Activated gamma-delta T cell treated with Interleukin-2 at 50 U/mL for 16 hours (primary cell): ENCODE results near the gene MCF2L.
"Not testable (repeated sequence)": the region's sequence is repeated elsewhere in the genome, so short reads cannot be mapped to it uniquely, and the experiment has no call there.

Source experiments
- DNase-seq: peaks from one replicate; pipeline ENCODE4 v3.0.0-alpha.2; 2020

MCF2L gene

DNA sequence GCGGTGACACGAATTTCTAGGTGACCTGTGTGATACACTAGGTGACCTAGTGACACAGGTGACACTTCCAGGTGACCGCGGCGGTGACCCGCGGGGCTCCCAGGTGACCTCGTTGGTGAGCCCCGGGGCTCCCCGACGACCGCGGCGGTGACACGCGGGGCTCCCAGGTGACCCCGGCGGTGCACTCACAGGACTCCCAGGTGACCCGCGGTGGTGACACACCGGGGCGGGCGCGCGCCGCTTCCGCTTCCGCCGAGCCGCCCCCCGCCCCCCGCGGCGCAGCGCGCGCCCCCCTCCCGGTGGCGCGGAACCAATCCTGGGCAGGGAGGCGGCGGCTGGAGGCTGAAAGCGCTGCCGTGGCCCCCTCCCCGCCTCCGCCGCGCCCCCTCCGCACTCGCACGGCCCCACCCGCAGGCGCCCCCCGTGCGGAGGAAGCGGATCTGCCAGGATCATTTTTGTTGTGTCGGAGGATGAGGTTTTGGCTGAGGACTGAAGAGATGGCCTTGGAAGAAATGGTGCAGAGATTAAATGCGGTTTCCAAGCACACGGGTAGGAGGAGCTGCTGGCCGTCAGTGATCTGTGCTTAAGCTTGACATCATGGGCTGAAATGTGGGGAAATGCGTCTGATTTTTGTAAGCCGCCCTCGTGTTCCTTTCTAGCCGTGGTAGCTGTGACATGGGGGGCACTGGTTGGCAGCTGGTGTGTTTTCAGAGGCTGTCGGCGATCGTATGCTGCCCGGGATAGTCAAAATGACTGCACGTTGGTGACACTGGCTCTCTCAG is at the start of gene MCF2L:
Gene MCF2L (plus strand): TSS at position 305 of the 782 bp plus-strand sequence. CDS start 166 bp downstream, at position 471.
- peak; percentile 57 for DNase-seq

DNA sequence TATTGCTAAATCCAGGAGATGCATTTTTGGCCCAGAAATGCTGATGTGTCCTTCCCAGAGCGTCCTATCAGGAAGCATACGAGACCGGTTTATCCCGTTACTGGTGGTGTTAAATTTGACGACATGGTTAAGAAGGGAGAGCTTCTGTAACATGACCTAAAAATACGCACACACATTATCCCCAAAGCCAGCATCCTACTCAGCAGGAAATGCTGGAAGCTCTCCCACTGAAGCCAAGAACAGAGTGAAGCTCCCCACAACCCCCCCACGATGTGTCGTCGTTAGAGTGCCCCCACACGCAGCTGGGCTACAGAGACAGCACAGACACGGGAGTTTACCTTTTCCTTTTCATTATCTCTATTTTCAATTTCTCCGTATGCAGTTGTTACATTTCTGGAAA is 45.1 kb upstream of the MCF2L start:
- no peak for DNase-seq

DNA sequence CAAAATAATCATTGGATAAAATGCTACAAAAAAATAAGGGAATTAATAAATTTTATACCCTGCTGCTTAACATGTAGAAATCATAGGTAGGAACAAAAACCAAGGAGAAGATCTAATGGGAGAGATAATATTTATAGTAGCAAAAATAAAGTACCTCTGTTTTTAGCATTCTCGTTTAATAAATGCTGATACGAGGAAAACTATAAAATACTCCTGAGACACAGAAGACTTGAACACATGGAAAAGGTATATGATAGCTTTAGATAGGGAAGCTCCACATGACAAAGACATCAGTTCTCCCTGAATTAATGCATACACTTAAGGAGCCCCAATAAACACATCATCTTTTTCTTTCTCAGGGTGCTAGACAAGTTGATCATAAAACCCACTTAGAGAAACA is 44.6 kb upstream of the MCF2L start:
- no peak for DNase-seq

- DNase-seq = no peak
These were observed 43.0 kb upstream of the MCF2L start for GRCh38 chr13:112926003-112926402.

DNA sequence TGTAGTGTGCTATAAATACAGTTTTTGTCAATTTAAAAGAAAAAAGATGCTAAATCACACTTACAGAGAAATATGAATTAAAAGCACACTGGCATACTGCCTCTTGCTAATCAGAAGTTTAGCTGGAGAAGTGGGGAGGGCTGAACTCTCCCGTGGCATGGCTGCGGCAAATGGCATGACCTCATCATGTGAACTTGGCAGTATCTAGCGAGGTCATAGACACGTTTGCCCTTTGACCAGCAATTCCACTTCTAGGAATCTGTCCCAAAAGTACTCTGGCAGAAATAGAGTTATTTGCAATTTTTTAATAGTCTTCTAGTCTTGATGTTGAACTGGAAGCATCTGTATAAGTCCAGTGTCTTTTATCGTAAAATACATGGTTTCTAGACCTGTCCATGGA is 42.0 kb upstream of the MCF2L start:
- no peak for DNase-seq

GRCh38 chr13:112928020-112928971 is 40.7 kb upstream of the MCF2L start:
- no peak for DNase-seq

GRCh38 chr13:112928972-112929782 is 39.8 kb upstream of the MCF2L start:
- no peak for DNase-seq

DNA sequence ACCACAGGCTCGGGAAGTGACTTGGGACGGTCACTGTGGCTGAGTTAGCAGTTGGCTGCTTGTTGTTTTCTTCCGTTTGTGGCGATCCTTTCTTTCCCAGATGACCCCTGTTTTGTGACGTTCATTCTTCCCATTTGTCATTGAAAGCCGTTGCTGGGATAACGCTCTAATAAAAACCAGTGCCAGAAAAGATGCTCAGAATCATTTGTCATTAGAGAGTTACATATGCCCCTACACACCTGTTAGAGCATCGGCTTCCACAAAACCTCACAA is 39.3 kb upstream of the MCF2L start:
- no peak for DNase-seq

GRCh38 chr13:112930192-112930591 is 38.8 kb upstream of the MCF2L start:
- DNase-seq = no peak

DNA sequence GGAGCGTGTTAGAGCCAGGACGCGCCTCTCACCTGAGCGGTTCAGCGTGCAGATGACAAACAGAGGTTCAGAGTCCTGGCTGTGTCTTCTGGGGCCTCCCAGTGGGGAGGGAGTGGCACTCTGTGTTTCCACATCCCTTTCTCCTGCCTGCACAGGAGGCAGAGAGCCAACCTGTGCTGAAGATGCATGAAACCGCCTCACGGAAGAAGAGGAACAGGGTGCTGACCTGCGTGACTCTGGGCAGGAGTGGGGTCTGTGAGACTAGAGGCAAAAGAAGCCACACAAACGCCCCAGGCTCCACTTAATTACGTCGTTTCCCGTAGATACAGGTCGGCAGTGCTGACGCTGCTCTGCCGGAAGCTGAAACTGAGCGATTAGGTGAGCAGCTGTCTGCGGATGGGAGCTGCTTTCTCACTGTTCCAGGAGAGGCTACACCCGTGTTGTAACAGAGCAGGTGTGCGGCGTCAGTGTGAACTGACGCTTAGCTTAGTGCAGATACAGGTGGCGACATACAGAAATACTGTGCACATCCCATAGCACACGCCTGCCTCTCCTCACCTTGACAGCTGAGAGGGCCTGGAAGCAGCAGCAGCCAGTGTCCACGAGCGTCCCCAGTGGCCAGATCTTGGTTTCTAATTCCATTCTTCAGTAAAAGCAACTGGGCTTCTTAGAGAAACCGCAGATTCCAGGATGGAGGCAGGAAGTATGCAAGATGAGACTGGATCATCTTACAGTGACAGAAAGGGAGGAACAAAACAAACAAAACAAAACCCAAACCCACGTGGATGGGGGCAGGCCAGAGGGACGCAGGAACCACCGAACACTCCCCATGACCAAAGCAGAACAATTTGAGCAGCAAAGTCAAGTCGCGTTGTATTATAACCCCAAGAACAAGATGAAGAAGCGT is 37.7 kb upstream of the MCF2L start:
- no peak for DNase-seq

- no peak for DNase-seq
These were observed 36.0 kb upstream of the MCF2L start for GRCh38 chr13:112932971-112933370.

- DNase-seq = no peak
These were observed 35.4 kb upstream of the MCF2L start for GRCh38 chr13:112933649-112934048.

DNA sequence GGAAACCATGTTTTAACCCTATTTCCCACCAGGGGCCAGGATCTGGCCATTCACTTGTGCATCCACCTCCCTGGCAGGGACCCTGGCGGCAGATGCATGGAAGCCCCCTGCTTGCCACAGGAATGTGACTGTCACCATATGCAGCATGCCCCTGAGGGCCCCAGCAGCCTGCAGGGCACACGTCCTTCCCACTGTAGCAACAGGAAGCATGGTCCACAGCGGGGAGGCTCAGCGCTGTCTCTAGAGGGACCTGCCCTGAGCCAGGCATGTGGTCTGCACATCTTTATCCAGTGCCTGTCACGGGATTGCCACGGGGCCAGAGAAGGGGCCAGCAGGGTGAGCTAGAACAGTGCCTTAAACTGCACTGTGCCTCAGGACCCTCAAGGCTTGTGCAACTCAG is 34.9 kb upstream of the MCF2L start:
- no peak for DNase-seq

GRCh38 chr13:112938680-112939079 is 30.3 kb upstream of the MCF2L start:
- no peak for DNase-seq

GRCh38 chr13:112940236-112940635 is 28.8 kb upstream of the MCF2L start:
- no peak for DNase-seq

- no peak for DNase-seq
These were observed 27.7 kb upstream of the MCF2L start for GRCh38 chr13:112941349-112941748.

- DNase-seq = not testable (repeated sequence)
These were observed 27.2 kb upstream of the MCF2L start for GRCh38 chr13:112941765-112942164.

GRCh38 chr13:112942689-112943308 is 26.2 kb upstream of the MCF2L start:
- DNase-seq = peak; percentile 96

DNA sequence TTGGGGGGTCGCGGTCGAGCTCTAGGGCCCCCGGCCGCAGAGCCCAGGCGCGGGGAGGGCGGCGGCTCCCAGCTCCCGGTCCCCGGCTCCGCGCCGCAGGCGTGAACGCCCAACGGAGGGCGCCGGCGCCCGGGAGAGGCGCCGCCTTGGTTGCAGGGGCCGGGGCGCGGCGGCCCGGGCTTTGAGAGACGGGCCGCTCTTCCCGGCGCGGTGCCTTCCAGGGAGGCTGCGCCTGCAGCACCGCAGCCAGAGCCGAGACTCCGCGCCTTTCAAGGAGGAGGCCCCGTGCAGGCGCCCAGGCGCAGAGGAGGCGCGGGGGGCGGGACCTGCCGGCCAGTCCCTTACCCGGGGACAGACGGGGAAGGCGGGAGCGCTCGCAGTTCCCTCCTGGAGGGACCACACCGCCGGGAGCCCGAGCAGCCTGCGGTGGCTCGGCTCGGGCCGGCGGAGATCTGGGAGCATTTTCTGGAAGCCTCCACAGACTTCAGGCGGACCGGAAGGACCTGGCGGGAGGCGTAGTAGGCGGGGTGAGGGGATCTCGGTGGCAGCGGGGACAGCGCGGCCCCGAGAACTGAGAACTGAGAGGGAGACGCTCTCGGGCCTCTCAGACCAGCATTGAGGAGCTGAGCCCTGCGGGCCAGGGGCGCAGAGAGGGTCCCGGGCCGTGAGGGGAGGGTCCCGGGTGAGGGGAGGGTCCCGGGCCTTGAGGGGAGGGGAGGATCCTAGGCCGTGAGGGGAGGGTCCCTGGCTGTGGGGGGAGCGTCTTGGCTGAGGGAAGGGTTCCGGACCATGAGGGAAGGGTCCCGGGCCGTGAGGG is 25.5 kb upstream of the MCF2L start:
- DNase-seq = no peak

- no peak for DNase-seq
These were observed 21.2 kb upstream of the MCF2L start for GRCh38 chr13:112947796-112948195.
